Fibroblast of lung (primary cell): ENCODE measurements around the gene MXRA7. TPM values are rescaled to one million over a fixed set of nuclear protein-coding genes. Genes with fewer than 3 reads are reported as not detected.
"Not testable (repeated sequence)": the region's sequence is repeated elsewhere in the genome, so short reads cannot be mapped to it uniquely, and the experiment has no call there.

Experiments
- DNase-seq, 2 donors: peaks; one replicate each; pipeline versions ENCODE4 v3.0.0 to v3.0.0-alpha.2; 2010; ENCODE audit warnings: low read depth in 2 of 2
- H2AFZ ChIP-seq: 2 replicates; pipeline ENCODE4 v1.5.1; 2012; ENCODE audit warnings: low read length, control low read depth, inconsistent platforms
- H3K27ac ChIP-seq: 2 replicates; pipeline ENCODE4 v1.5.1; 2011; ENCODE audit warnings: low read length, control low read depth; ENCODE audit not compliant: insufficient read depth
- H3K27me3 ChIP-seq: 2 replicates; pipeline ENCODE4 v1.5.1; 2011; ENCODE audit warnings: mild to moderate bottlenecking, low read length; ENCODE audit not compliant: control insufficient read depth, insufficient read depth
- H3K36me3 ChIP-seq: 2 replicates; pipeline ENCODE4 v1.5.1; 2011; ENCODE audit warnings: low read length; ENCODE audit not compliant: control insufficient read depth, insufficient read depth
- H3K4me1 ChIP-seq: 2 replicates; pipeline ENCODE4 v1.5.1; 2011; ENCODE audit warnings: low read length; ENCODE audit not compliant: control insufficient read depth, insufficient read depth; ENCODE audit errors: extremely low read depth
- H3K4me2 ChIP-seq: 2 replicates; pipeline ENCODE4 v1.5.1; 2011; ENCODE audit warnings: low read length, control low read depth; ENCODE audit not compliant: insufficient read depth; ENCODE audit errors: extremely low read depth
- H3K4me3 ChIP-seq, 4 experiments: fragments of 200-600 bp in 1 of 4; sonication (generic) in 1 of 4; replicated peaks in 1 of 4; 2 replicates each; pipeline ENCODE4 v1.5.1; 2011 to 2016; ENCODE audit warnings: low read length in 4 of 4, low read depth in 3 of 4, mild to moderate bottlenecking in 3 of 4, control low read depth in 2 of 4, inconsistent platforms in 1 of 4, mixed read lengths in 1 of 4; ENCODE audit not compliant: insufficient read depth in 1 of 4; ENCODE audit errors: control extremely low read depth in 1 of 4
- H3K79me2 ChIP-seq: 2 replicates; pipeline ENCODE4 v1.5.1; 2012; ENCODE audit warnings: mild to moderate bottlenecking, low read length, inconsistent platforms; ENCODE audit not compliant: control insufficient read depth, insufficient read depth
- H3K9ac ChIP-seq: 2 replicates; pipeline ENCODE4 v1.5.1; 2011; ENCODE audit warnings: mild to moderate bottlenecking, low read length, control low read depth; ENCODE audit not compliant: insufficient read depth
- H3K9me3 ChIP-seq: 2 replicates; pipeline ENCODE4 v1.5.1; 2012; ENCODE audit warnings: low read depth, low read length; ENCODE audit not compliant: control insufficient read depth, insufficient read depth
- H4K20me1 ChIP-seq: 2 replicates; pipeline ENCODE4 v1.5.1; 2011; ENCODE audit warnings: low read length; ENCODE audit not compliant: control insufficient read depth, insufficient read depth; ENCODE audit errors: extremely low read depth
- CTCF ChIP-seq, 2 donors: IDR thresholded peaks in 1 of 2; conservative IDR thresholded peaks in 1 of 2; 1 replicate in 1 of 2; 2 replicates in 1 of 2; pipeline ENCODE4 v1.5.1; 2011 to 2012; ENCODE audit warnings: low read length in 2 of 2, control low read depth in 1 of 2, inconsistent platforms in 1 of 2, low read depth in 1 of 2, mild to moderate bottlenecking in 1 of 2
- EZH2 ChIP-seq: IDR thresholded peaks from 2 replicates; pipeline ENCODE4 v1.5.1; 2012; ENCODE audit warnings: low read length, control low read depth, mild to moderate bottlenecking; ENCODE audit errors: missing control alignments
- polyA plus RNA-seq, 2 donors: library from polyadenylated mRNA; depleted of rRNA in 1 of 2; stranded (reverse) in 1 of 2; unstranded in 1 of 2; fragments of >200 nt; gene quantifications; 2 replicates each; pipeline ENCODE4 v1.2.1, GENCODE V29; 2011 to 2012; ENCODE audit warnings: missing spikeins in 1 of 2
- total RNA-seq: library from RNA; depleted of rRNA; stranded (reverse); fragments of >200 nt; gene quantifications from 2 replicates; pipeline ENCODE4 v1.2.1, GENCODE V29; 2014

MXRA7 gene
- total and polyA plus RNA-seq, 2 donors (not counting 1 experiment from before 2014, with no cell fraction given): 127 to 307 TPM

GRCh38 chr17:76714336-76714735 is 3.6 kb upstream of the MXRA7 start:
- Histone ChIP-seq H3K27ac (no peak overlapping the region), H2AFZ (no peak overlapping the region), H4K20me1 (no peaks in the 10 kb centered on the region), H3K4me3 (no peak overlapping the region), H3K9me3 (no peaks in the 10 kb centered on the region), H3K9ac (no peak overlapping the region), H3K4me2 (no peak overlapping the region), H3K79me2 (peaks cover 15% of the 10 kb centered on the region), H3K4me1 (peaks cover 24% of the 10 kb centered on the region), H3K36me3 (peaks cover 12% of the 10 kb centered on the region), H3K27me3 (no peaks in the 10 kb centered on the region)
- DNase-seq: no peak
- TF ChIP-seq EZH2 (no peak), CTCF (conservative IDR thresholded peaks at IDR 0.05 in 1 of 2, IDR thresholded peaks at IDR 0.05 in 1 of 2; ENCODE audit: low read depth in 1 of 2, low read length in 2 of 2) (no peak)

- no peak overlapping the region for H3K4me2 ChIP-seq
- H3K27me3 ChIP-seq: no peaks in the 10 kb centered on the region
- no peak overlapping the region for H3K9ac ChIP-seq
- no peak overlapping the region for H2AFZ ChIP-seq
- H3K36me3 ChIP-seq: peaks cover 12% of the 10 kb centered on the region
- peaks cover 24% of the 10 kb centered on the region for H3K4me1 ChIP-seq
- no peak for TF ChIP-seq EZH2
- DNase-seq: no peak
- H3K9me3 ChIP-seq: no peaks in the 10 kb centered on the region
- H4K20me1 ChIP-seq: no peaks in the 10 kb centered on the region
- no peak overlapping the region for H3K27ac ChIP-seq
- no peak overlapping the region for H3K4me3 ChIP-seq
- peaks cover 17% of the 10 kb centered on the region for H3K79me2 ChIP-seq
Observed at GRCh38 chr17:76713765-76714164, 3.0 kb upstream of the MXRA7 start.

GRCh38 chr17:76712321-76712720 is 1.6 kb upstream of the MXRA7 start:
- not testable (repeated sequence) for H3K27me3 ChIP-seq, H2AFZ ChIP-seq, H3K4me2 ChIP-seq, DNase-seq, H3K4me3 ChIP-seq, H3K27ac ChIP-seq, H3K9me3 ChIP-seq, H3K9ac ChIP-seq, H4K20me1 ChIP-seq
- peaks cover 32% of the 10 kb centered on the region for H3K79me2 ChIP-seq
- peaks cover 10% of the 10 kb centered on the region for H3K36me3 ChIP-seq
- H3K4me1 ChIP-seq: peaks cover 35% of the 10 kb centered on the region

GRCh38 chr17:76709951-76710862 is 558 bp downstream of the MXRA7 start:
- peaks cover 48% of the 10 kb centered on the region for H3K79me2 ChIP-seq
- H3K36me3 ChIP-seq, H4K20me1 ChIP-seq, H3K27me3 ChIP-seq, H3K9me3 ChIP-seq, H2AFZ ChIP-seq: not testable (repeated sequence)
- peak; percentile 45 to 60 for DNase-seq
- peak overlapping the region; percentile 72 for H3K9ac ChIP-seq
- H3K4me3 ChIP-seq: peak overlapping the region; percentile 75 to 81 (median 78)
- peak overlapping the region; percentile 97 for H3K4me2 ChIP-seq
- peak overlapping the region; percentile 99 for H3K27ac ChIP-seq
- peaks cover 22% of the 10 kb centered on the region for H3K4me1 ChIP-seq
